ENCODE measurements around the gene SLC39A3. TPM values are rescaled to one million over a fixed set of nuclear protein-coding genes. Genes with fewer than 3 reads are reported as not detected.
A peak's percentile ranks its signal among the peaks of the same experiment; 100 is the strongest.

The SLC39A3 gene
- total RNA-seq, 1 experiment from 2014 or later = 32.4 TPM

DNA sequence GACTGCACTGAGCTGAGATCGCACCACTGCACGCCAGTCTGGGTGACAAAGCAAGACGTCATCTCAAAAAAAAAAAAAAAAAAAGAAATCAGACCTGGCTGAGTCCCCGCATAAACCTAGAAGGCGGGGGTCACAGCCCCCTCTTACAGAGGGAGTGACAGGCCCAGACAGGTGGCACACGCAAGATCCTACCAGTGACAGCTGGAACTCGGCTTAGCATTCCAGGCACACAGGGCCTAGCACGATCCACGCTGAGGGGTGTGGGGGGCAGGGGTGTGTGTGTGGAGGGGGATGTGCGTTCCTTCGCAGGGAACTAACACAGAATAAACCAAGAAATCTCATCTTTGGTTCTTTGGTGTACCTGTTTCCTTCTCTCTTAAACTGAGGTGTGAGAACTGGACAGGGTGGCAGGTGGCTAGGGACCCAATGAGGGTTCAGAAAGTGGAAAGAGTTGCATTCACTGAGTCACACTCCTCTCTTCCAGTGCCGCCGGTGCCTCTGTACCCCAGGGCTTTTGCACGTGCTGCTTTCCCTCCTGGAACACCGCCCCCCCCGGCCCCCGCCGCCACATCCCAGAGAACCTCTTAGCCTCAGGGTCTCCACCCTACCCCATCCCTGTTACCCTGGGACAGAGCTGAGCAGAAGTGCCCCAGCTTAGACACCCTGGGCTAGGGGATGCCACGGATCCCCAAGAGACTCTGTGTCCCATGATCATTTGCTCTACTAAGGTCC lies 38.3 kb upstream of the SLC39A3 start:
- Mint-ChIP-seq H3K4me1 (peaks cover 7 to 14% of the 10 kb centered on the region in 2 experiments), H3K4me3 (peak overlapping the region in 1 of 2 experiments; percentile 32; a peak in 1 of 5 replicates), H3K36me3 (ENCODE audit: insufficient read depth in 1 of 3, low read depth in 3 of 3) (peaks cover 9 to 32% (median 31%) of the 10 kb centered on the region in 3 experiments; a peak in 6 of 7 replicates), H3K27me3 (ENCODE audit: low read depth) (no peaks in the 10 kb centered on the region), H3K27ac (peak overlapping the region in 1 of 3 experiments; percentile 39; a peak in 1 of 7 replicates), H3K9me3 (no peaks in the 10 kb centered on the region)
- no peak overlapping the region for H3K18ac ChIP-seq (ENCODE audit: insufficient read length, low read depth, low read length)
- H2BK12ac ChIP-seq (ENCODE audit: insufficient read length, low read depth, low read length) = no peak overlapping the region
- no peak for DNase-seq
- H3K4me2 ChIP-seq (ENCODE audit: insufficient read depth, insufficient read length, low read length) = no peak overlapping the region
- no peaks in the 10 kb centered on the region for H3K27me3 ChIP-seq (ENCODE audit: insufficient read depth, low read length)
- H3K4me1 ChIP-seq (ENCODE audit: insufficient read depth, low read length) = no peaks in the 10 kb centered on the region
- peaks cover 8% of the 10 kb centered on the region for H3K79me1 ChIP-seq (ENCODE audit: insufficient read depth, low read depth, low read length, poor library complexity, severe bottlenecking)
- H3K4ac ChIP-seq (ENCODE audit: low read depth, low read length) = no peak overlapping the region
- no peak overlapping the region for H4K8ac ChIP-seq (replicated peaks; ENCODE audit: insufficient read length, low read depth, low read length)
- no peak overlapping the region for H3K56ac ChIP-seq (ENCODE audit: insufficient read length, low read depth, low read length)
- no peak overlapping the region for H2AFZ ChIP-seq (ENCODE audit: low read length)
- H2BK5ac ChIP-seq (ENCODE audit: insufficient read length, low read length) = no peak overlapping the region
- no peak overlapping the region for H3T11ph ChIP-seq (ENCODE audit: low read length)
- peaks cover 83% of the 10 kb centered on the region for H3K79me2 ChIP-seq (ENCODE audit: insufficient read depth, low read length)
- no peak overlapping the region for H3K27ac ChIP-seq (ENCODE audit: insufficient read length, low read depth, low read length)
- H4K91ac ChIP-seq (ENCODE audit: insufficient read length, low read depth, low read length) = no peak overlapping the region
- no peak overlapping the region for H3K14ac ChIP-seq (ENCODE audit: insufficient read depth, low read length)
- H2AK5ac ChIP-seq (ENCODE audit: insufficient read length, low read length) = no peak overlapping the region
- H2BK120ac ChIP-seq (ENCODE audit: low read depth, low read length, poor library complexity, severe bottlenecking) = no peak overlapping the region
- H3K9me3 ChIP-seq (ENCODE audit: control insufficient read depth, low read depth, low read length) = no peaks in the 10 kb centered on the region
- no peak overlapping the region for H3K9ac ChIP-seq (ENCODE audit: extremely low read depth, insufficient read length, low read length)
- peaks cover 5% of the 10 kb centered on the region for H3K23me2 ChIP-seq (ENCODE audit: insufficient read length, low read depth, low read length, poor library complexity, severe bottlenecking)
- H2BK20ac ChIP-seq (ENCODE audit: low read depth, low read length, poor library complexity, severe bottlenecking) = no peak overlapping the region
- no peak overlapping the region for H2BK15ac ChIP-seq (ENCODE audit: low read depth, low read length)
- no peak overlapping the region for H4K5ac ChIP-seq (ENCODE audit: insufficient read length, low read depth, low read length)
- no peak overlapping the region for H3K23ac ChIP-seq (ENCODE audit: insufficient read length, low read depth, low read length)
- TF ChIP-seq, protein P1, sequence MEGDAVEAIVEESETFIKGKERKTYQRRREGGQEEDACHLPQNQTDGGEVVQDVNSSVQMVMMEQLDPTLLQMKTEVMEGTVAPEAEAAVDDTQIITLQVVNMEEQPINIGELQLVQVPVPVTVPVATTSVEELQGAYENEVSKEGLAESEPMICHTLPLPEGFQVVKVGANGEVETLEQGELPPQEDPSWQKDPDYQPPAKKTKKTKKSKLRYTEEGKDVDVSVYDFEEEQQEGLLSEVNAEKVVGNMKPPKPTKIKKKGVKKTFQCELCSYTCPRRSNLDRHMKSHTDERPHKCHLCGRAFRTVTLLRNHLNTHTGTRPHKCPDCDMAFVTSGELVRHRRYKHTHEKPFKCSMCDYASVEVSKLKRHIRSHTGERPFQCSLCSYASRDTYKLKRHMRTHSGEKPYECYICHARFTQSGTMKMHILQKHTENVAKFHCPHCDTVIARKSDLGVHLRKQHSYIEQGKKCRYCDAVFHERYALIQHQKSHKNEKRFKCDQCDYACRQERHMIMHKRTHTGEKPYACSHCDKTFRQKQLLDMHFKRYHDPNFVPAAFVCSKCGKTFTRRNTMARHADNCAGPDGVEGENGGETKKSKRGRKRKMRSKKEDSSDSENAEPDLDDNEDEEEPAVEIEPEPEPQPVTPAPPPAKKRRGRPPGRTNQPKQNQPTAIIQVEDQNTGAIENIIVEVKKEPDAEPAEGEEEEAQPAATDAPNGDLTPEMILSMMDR (conservative IDR thresholded peaks at IDR 0.05) = no peak
- no CpG with 5 or more reads among the region's 19 CpGs for WGBS (ENCODE audit: extremely low coverage, insufficient read length, low lambda C conversion rate)
- no peaks in the 10 kb centered on the region for H4K20me1 ChIP-seq (ENCODE audit: control insufficient read depth, insufficient read depth, insufficient read length)
